CD4-positive, alpha-beta T cell treated with Interleukin-12 subunit alpha and Interleukin-12 subunit beta, for 1 hour (primary cell): ENCODE results near the gene CMTR2.
"Not testable (repeated sequence)": the region's sequence is repeated elsewhere in the genome, so short reads cannot be mapped to it uniquely, and the experiment has no call there.

Experiments used
- DNase-seq: peaks from one replicate; pipeline ENCODE4 v3.0.0-alpha.2; 2020

CMTR2 gene

GRCh38 chr16:71288890-71289731 is at the start of gene CMTR2:
CMTR2 (minus strand) TSS chr16:71289402; CDS start chr16:71285920, 3,482 bp downstream.
- peak; percentile 90 for DNase-seq

- no peak for DNase-seq
Measured at GRCh38 chr16:71338632-71339031, 49.4 kb upstream of the CMTR2 start.

- no peak for DNase-seq
Measured at GRCh38 chr16:71338193-71338592, 49.0 kb upstream of the CMTR2 start.

- DNase-seq, result no peak
Measured at GRCh38 chr16:71337631-71338030, 48.4 kb upstream of the CMTR2 start.

- DNase-seq, result no peak
Measured at GRCh38 chr16:71328151-71328550, 38.9 kb upstream of the CMTR2 start.

GRCh38 chr16:71327720-71328119 is 38.5 kb upstream of the CMTR2 start:
- DNase-seq, result no peak

- DNase-seq, result no peak
Measured at GRCh38 chr16:71319999-71320398, 30.8 kb upstream of the CMTR2 start.

GRCh38 chr16:71315269-71315668 is 26.1 kb upstream of the CMTR2 start:
- DNase-seq, result no peak

- DNase-seq, result not testable (repeated sequence)
Measured at GRCh38 chr16:71313591-71313990, 24.4 kb upstream of the CMTR2 start.

GRCh38 chr16:71311553-71312158 is 22.5 kb upstream of the CMTR2 start:
- peak; percentile 31 for DNase-seq

GRCh38 chr16:71303938-71304337 is 14.7 kb upstream of the CMTR2 start:
- no peak for DNase-seq

GRCh38 chr16:71297341-71297634 is 8.1 kb upstream of the CMTR2 start:
- no peak for DNase-seq

- no peak for DNase-seq
Measured at GRCh38 chr16:71296584-71297340, 7.6 kb upstream of the CMTR2 start.

GRCh38 chr16:71295950-71296349 is 6.7 kb upstream of the CMTR2 start:
- DNase-seq, result no peak

- no peak for DNase-seq
Measured at GRCh38 chr16:71293919-71294318, 4.7 kb upstream of the CMTR2 start.

GRCh38 chr16:71292095-71292494 is 2.9 kb upstream of the CMTR2 start:
- not testable (repeated sequence) for DNase-seq

- no peak for DNase-seq
Measured at GRCh38 chr16:71289732-71290062, 495 bp upstream of the CMTR2 start.

GRCh38 chr16:71288570-71288889 is 672 bp downstream of the CMTR2 start:
- DNase-seq, result no peak

- no peak for DNase-seq
Measured at GRCh38 chr16:71287911-71288310, 1.3 kb downstream of the CMTR2 start.

GRCh38 chr16:71287454-71287853 is 1.7 kb downstream of the CMTR2 start:
- DNase-seq, result no peak

GRCh38 chr16:71283612-71284011 is 5.6 kb downstream of the CMTR2 start:
- DNase-seq, result no peak

- no peak for DNase-seq
Measured at GRCh38 chr16:71282943-71283342, 6.3 kb downstream of the CMTR2 start.

GRCh38 chr16:71276589-71277334 is 12.4 kb downstream of the CMTR2 start:
- no peak for DNase-seq

- no peak for DNase-seq
Measured at GRCh38 chr16:71273384-71273783, 15.8 kb downstream of the CMTR2 start.
